Caco-2 (cell line): ENCODE data around the gene AP3D1. TPM values are rescaled to one million over a fixed set of nuclear protein-coding genes. Genes with fewer than 3 reads are reported as not detected.
A peak's percentile ranks its signal among the peaks of the same experiment; 100 is the strongest.

Experiments
- BruUV-seq: library from RNA; stranded (reverse); fragments of 400-500 nt; replicated peaks from 2 replicates; lab custom pipeline; 2021; lab: Mats Ljungman, UMichigan
- CTCF ChIA-PET: fragments of 300-600 bp; sonication (Branson Sonifier 250); formaldehyde crosslinking; loops from one replicate; lab custom pipeline; 2022; ENCODE audit warnings: antibody characterized with exemption; lab: Charles Lee
- POLR2A ChIA-PET: fragments of 300-600 bp; sonication (Branson Sonifier 250); formaldehyde crosslinking; loops from one replicate; lab custom pipeline; 2022; ENCODE audit warnings: antibody characterized with exemption; lab: Charles Lee
- DNase-seq, 2 experiments: peaks; one replicate each; pipeline versions ENCODE4 v3.0.0 to v3.0.0-alpha.2; 2020 to 2022
- H3K27me3 ChIP-seq: replicated peaks from 2 replicates; pipeline ENCODE4 v1.6.0; 2011; ENCODE audit warnings: low read length; ENCODE audit not compliant: control insufficient read depth, insufficient read depth
- H3K36me3 ChIP-seq: 2 replicates; pipeline ENCODE4 v1.5.1; 2011; ENCODE audit warnings: low read length; ENCODE audit not compliant: control insufficient read depth, insufficient read depth
- H3K4me1 ChIP-seq: fragments of 250-450 bp; sonication (Bioruptor Pico); 2 replicates; pipeline ENCODE4 v1.5.1; 2020; ENCODE audit warnings: mild to moderate bottlenecking
- H3K4me3 ChIP-seq: 2 replicates; pipeline ENCODE4 v1.5.1; 2011; ENCODE audit warnings: low read depth, mild to moderate bottlenecking, control low read depth, low read length
- H3K9me3 ChIP-seq: fragments of 250-450 bp; sonication (Bioruptor Pico); 2 replicates; pipeline ENCODE4 v1.5.1; 2020; ENCODE audit warnings: mild to moderate bottlenecking, moderate library complexity
- H3K27ac Mint-ChIP-seq: one replicate; pipeline ENCODE4 v1.8.0; 2022; ENCODE audit warnings: mixed read lengths; ENCODE audit not compliant: unreplicated experiment
- H3K27me3 Mint-ChIP-seq: one replicate; pipeline ENCODE4 v1.8.0; 2022; ENCODE audit warnings: mixed read lengths; ENCODE audit not compliant: insufficient read depth, unreplicated experiment
- H3K36me3 Mint-ChIP-seq: one replicate; pipeline ENCODE4 v1.8.0; 2022; ENCODE audit warnings: mild to moderate bottlenecking, mixed read lengths; ENCODE audit not compliant: insufficient read depth, unreplicated experiment
- H3K4me1 Mint-ChIP-seq: one replicate; pipeline ENCODE4 v1.8.0; 2022; ENCODE audit warnings: low read depth, mixed read lengths; ENCODE audit not compliant: unreplicated experiment
- H3K4me3 Mint-ChIP-seq: one replicate; pipeline ENCODE4 v1.8.0; 2022; ENCODE audit warnings: mild to moderate bottlenecking, moderate library complexity, mixed read lengths; ENCODE audit not compliant: unreplicated experiment
- H3K9me3 Mint-ChIP-seq: one replicate; pipeline ENCODE4 v1.8.0; 2022; ENCODE audit warnings: mixed read lengths; ENCODE audit not compliant: unreplicated experiment
- CTCF ChIP-seq, 2 experiments: fragments of 200-600 bp in 1 of 2; IDR thresholded peaks; 1 replicate in 1 of 2; 2 replicates in 1 of 2; pipeline versions ENCODE4 v1.5.1 to v1.8.0; 2011 to 2022; ENCODE audit warnings: antibody characterized with exemption in 1 of 2, control low read depth in 1 of 2, inconsistent platforms in 1 of 2, low read depth in 1 of 2, low read length in 1 of 2, mild to moderate bottlenecking in 1 of 2, moderate library complexity in 1 of 2; ENCODE audit not compliant: insufficient read depth in 1 of 2, severe bottlenecking in 1 of 2, unreplicated experiment in 1 of 2
- intact Hi-C: fragments of 100-400 bp; cut with micrococcal nuclease; formaldehyde crosslinking; loops from one replicate; pipeline ENCODE4 v1.10.0; 2022; ENCODE audit not compliant: unreplicated experiment
- total RNA-seq: library from RNA; stranded (reverse); gene quantifications from 2 replicates; pipeline ENCODE4 v1.2.3, GENCODE V29; 2022

The AP3D1 gene
- total RNA-seq, 1 experiment from 2014 or later: 151 TPM

GRCh38 chr19:2113439-2114211, 37.7 kb downstream of the AP3D1 start:
- Mint-ChIP-seq H3K36me3 (peaks cover 92% of the 10 kb centered on the region), H3K9me3 (no peaks in the 10 kb centered on the region), H3K27me3 (no peaks in the 10 kb centered on the region), H3K27ac (peak overlapping the region; percentile 26), H3K4me3 (no peak overlapping the region), H3K4me1 (no peaks in the 10 kb centered on the region)
- Histone ChIP-seq H3K4me3 (no peak overlapping the region), H3K4me1 (no peaks in the 10 kb centered on the region), H3K9me3 (no peaks in the 10 kb centered on the region), H3K36me3 (peaks cover 7% of the 10 kb centered on the region), H3K27me3 (no peaks in the 10 kb centered on the region)
- TF ChIP-seq CTCF (IDR thresholded peaks at IDR 0.05; ENCODE audit: insufficient read depth in 1 of 2, low read depth in 1 of 2, low read length in 1 of 2, severe bottlenecking in 1 of 2, unreplicated experiment in 1 of 2): no peak
- CTCF ChIA-PET: interaction anchor here (0.9 kb wide), 1 partner anchor 11 kb away, joined by 3 read pairs; no protein-coding TSS in a partner anchor
- POLR2A ChIA-PET: no interaction called here
- intact Hi-C loops: no loop called here
- BruUV-seq: no TSS peak
- DNase-seq: no peak

GRCh38 chr19:2112516-2113320, 38.6 kb downstream of the AP3D1 start:
- no peak for DNase-seq
- Histone ChIP-seq H3K27me3 (no peaks in the 10 kb centered on the region), H3K36me3 (peaks cover 8% of the 10 kb centered on the region), H3K4me3 (no peak overlapping the region), H3K9me3 (no peaks in the 10 kb centered on the region), H3K4me1 (no peaks in the 10 kb centered on the region)
- H3K4me3 Mint-ChIP-seq: no peak overlapping the region
- H3K4me1 Mint-ChIP-seq: no peaks in the 10 kb centered on the region
- no TSS peak for BruUV-seq
- no peak overlapping the region for H3K27ac Mint-ChIP-seq
- H3K36me3 Mint-ChIP-seq: peaks cover 92% of the 10 kb centered on the region
- intact Hi-C loops: no loop called here
- no peaks in the 10 kb centered on the region for H3K9me3 Mint-ChIP-seq
- ChIA-PET CTCF (interaction anchor here (0.9 kb wide), 1 partner anchor 10 kb away, joined by 3 read pairs; no protein-coding TSS in a partner anchor), POLR2A (no interaction called here)
- no peak for TF ChIP-seq CTCF (IDR thresholded peaks at IDR 0.05; ENCODE audit: insufficient read depth in 1 of 2, low read depth in 1 of 2, low read length in 1 of 2, severe bottlenecking in 1 of 2, unreplicated experiment in 1 of 2)
- no peaks in the 10 kb centered on the region for H3K27me3 Mint-ChIP-seq

GRCh38 chr19:2111886-2112285, 39.5 kb downstream of the AP3D1 start:
- H3K9me3 Mint-ChIP-seq: peaks cover 2% of the 10 kb centered on the region
- H3K27me3 Mint-ChIP-seq: no peaks in the 10 kb centered on the region
- H3K4me3 Mint-ChIP-seq: no peak overlapping the region
- H3K27me3 ChIP-seq: no peaks in the 10 kb centered on the region
- DNase-seq: no peak
- no peaks in the 10 kb centered on the region for H3K9me3 ChIP-seq
- CTCF ChIA-PET: no interaction called here
- no peaks in the 10 kb centered on the region for H3K4me1 ChIP-seq
- intact Hi-C loops: no loop called here
- BruUV-seq: no TSS peak
- peaks cover 92% of the 10 kb centered on the region for H3K36me3 Mint-ChIP-seq
- no peak for TF ChIP-seq CTCF (IDR thresholded peaks at IDR 0.05; ENCODE audit: insufficient read depth in 1 of 2, low read depth in 1 of 2, low read length in 1 of 2, severe bottlenecking in 1 of 2, unreplicated experiment in 1 of 2)
- POLR2A ChIA-PET: no interaction called here
- H3K4me1 Mint-ChIP-seq: no peaks in the 10 kb centered on the region
- H3K27ac Mint-ChIP-seq: no peak overlapping the region
- no peak overlapping the region for H3K4me3 ChIP-seq
- H3K36me3 ChIP-seq: peaks cover 7% of the 10 kb centered on the region
